Stimulated activated CD4-positive, alpha-beta T cell treated with anti-CD3 and anti-CD28 coated beads, Interleukin-2, amount 100 ng/mL, for 48 hours (primary cell): ENCODE results near the gene MED15.
A peak's percentile ranks its signal among the peaks of the same experiment; 100 is the strongest.

Experiments used
- DNase-seq, 2 donors: peaks; one replicate each; pipeline ENCODE4 v3.0.0-alpha.2; 2020

MED15 gene

DNA sequence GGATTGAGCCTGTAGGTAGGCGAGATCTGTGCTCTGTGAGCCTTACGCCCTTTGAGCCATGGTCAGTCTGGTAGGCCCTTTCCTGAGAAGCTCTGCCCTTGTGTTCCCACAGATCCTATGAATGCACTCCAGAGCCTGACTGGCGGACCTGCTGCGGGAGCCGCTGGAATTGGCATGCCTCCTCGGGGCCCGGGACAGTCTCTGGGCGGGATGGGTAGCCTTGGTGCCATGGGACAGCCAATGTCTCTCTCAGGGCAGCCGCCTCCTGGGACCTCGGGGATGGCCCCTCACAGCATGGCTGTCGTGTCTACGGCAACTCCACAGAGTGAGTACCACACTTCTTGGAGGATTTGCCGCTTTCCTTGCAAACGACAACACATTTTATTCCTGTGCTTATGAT is 47.4 kb downstream of the MED15 start:
- no peak for DNase-seq

DNA sequence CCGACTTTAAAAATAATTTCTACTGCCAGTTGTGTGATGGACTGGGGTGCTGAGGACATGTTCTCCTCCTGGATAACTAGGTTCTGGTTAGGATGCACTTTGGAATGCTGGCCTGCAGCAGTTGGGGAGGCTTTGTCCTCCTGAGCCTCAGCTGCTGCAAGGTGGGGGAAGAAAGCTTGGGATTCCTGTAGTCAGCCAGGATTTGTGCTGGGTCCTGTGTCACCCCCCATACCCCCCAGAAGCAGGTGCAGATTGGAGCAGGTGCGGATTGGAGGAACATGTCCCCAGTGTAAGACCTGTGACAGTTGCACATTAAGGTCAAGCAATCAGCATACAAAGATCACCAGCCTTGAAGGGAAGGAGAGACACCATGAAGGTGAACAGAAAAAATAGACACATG is 51.1 kb downstream of the MED15 start:
- DNase-seq: no peak

DNA sequence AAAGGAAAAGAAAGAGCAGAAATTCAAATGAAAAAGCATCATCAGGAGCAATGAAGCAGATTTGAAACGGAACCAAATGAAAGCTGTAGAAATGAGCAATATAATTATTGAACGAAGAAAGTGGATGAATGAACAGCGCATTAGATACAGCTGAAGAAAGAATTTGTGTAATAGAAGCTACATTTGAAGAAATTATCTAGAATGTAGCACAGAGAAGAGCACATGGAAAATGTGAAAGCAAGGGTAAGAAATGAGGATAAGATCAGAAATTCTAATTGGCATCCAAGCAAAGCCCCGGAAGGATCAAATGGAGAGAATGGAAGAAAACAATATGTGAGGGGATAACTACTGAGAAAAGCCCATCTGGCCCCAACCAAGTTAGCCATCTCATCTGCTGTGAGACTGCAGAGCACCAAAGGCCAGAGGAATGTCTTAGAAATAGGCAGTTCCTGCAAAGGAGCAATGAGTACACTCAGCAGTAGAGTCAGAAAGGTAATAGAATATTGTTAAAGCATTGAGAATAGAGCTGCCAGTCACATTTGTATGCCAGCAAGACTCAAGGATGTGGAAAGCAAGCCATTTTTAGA is 51.9 kb downstream of the MED15 start:
- DNase-seq: no peak

DNA sequence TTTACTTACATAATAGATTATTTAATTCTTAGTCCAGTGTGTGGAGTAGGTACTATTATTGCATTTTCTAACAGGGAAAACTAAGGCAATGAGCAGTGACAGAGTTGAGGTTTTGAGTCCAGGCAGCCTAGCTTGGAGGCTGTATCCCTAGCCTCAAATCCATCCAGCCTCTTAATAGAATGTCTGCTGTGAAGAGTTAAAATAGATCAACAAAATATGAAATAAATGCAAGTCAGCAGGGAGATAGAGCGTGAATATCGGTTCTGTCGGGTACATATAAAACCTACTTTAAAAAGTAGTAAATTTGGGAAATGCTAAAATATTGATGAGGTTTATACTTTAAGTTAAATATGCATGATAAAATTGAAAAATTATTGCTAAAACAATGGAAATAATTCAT is 53.3 kb downstream of the MED15 start:
- no peak for DNase-seq

DNA sequence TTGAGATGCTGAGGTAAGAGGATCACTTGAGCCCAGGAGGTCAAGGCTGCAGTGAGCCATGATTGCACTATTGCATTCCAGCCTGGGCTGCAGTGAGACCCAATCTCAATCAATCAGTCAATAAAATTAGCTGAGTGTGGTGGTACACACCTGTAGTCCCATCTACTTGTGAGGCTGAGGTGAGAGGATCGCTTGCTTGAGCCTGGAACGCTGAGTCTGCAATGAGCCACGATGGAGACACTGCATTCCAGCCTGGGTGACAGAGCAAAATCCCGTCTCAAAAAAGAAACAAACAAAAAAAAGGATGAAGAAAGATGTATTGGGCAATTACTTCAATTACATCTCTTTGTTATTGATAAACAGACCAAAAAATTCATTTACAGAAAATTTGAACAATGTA is 54.5 kb downstream of the MED15 start:
- DNase-seq: no peak

DNA sequence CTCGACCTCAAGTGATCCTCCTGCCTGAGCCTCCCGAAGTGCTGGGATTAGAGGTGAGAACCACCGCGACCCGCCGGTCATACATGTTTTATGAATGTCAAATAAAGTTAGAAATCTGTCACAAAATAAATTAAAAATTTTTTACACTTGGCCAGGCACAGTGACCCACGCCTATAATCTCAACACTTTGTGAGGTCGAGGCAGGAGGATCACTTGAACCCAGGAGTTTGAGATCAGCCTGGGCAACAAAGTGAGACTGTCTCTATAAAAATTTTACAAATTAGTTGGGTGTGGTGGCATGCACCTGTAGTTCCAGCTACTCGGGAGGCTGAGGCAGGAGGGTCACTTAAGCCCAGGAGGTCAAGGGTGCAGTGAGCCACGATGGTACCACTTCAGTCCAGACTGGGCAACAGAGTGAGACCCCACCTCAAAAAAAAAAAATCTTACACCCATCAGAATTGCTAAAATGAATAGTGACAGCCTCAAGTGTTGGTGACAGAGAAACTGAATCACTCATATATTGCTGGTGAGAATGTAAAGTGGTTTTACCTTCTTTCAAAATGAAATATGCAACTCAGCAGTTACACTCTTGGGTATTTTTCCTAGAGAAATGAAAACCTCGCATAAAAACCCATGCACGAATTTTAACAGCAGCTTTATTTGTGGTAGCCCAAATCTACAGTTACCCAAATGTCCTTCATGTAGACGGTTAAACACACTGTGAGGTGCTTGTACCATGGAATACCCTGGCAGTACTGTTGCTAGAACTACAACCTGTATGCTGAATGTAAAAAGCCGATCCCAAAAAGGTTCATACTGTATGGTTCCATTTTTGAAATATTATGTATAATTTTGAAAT is 55.4 kb downstream of the MED15 start:
- DNase-seq: no peak

DNA sequence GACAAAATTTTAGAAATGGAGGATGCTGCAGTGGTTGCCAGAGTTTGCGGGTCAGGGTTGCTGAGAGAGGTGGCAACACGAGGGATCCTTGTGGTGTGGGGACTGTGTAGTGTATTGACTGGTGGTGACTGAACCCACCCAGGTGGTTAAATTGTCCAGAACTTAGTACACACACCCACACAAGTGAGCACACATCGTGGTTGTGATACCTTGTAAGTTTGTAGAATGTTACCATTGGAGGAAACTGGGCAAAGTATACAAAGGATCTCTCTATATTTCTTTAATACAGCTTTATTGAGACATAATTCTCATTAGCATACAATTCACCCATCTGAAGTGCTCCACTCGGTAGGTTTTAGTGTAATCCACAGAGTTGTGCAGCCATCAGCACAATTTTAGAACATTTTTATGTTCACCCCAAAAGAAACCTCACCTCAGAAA is 56.1 kb downstream of the MED15 start:
- DNase-seq: no peak

DNA sequence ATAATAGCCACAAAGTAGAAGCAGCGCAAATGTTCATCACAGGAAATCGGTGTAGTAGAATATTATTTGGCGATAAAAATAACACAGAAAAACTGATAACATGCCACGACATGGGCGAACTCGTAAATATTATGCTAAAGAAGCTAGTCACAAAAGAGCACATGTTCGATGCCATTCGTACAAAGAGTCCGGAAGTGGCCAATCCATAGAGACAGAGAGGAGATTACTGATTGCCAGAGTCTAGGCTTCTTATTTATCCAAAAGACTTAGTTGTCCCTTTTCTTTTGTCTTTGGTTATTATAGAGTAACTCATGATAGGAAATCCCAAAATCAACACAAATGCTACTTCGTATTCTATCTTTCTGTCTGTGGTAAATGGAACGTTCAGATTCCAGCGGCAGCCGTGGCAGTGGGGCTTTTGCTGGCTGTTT is 56.5 kb downstream of the MED15 start:
- no peak for DNase-seq

DNA sequence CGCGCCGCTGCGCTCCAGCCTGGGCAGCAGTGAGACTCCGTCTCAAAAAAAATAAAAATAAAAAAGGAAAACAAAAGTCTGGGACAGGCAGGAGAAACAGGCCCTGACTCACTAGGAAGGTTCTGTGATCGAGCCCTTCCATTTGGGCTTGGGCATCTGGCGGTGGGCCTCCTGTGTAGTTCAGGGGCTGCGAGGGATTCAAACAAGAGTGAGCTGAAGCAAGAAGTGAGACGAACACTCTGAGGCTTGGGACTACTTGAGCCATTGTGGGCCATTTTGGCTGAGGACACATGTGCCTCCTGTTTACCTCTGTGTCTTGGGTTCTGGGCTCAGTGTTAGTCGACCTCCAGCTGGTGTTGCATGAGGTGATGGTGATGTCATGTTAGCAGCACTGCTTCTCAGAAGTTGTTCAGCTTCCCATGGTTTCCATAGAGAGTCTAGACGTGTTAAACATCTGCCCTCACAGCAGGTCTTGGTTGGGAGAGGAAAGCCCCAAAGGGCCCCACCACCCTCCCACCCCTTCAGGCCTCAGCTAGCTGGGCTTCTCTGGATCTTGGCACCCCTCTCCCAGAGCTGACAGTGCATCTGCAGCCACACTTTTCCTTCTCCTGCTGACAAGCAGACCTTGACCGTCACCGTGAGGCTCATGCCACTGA is 57.8 kb downstream of the MED15 start:
- DNase-seq: no peak

DNA sequence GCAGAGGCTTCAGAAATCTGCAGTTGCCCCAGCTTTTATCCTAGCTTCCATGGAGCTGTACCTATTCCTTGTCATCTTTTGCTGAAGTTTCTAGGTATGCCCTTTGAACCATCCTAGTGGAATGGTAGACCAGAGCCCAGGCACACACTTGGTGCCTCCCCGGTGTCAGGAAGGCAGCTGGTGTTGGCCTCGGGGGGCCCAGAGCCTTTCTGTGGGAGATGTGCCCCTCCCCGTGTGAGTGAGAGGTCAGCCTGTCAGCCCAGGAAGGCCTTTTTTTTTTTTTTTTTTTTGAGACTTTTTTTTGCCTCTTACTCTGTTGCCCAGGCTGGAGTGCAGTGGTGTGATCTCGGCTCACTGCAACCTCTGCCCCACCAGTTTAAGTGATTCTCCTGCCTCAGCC is 58.4 kb downstream of the MED15 start:
- DNase-seq: no peak

DNA sequence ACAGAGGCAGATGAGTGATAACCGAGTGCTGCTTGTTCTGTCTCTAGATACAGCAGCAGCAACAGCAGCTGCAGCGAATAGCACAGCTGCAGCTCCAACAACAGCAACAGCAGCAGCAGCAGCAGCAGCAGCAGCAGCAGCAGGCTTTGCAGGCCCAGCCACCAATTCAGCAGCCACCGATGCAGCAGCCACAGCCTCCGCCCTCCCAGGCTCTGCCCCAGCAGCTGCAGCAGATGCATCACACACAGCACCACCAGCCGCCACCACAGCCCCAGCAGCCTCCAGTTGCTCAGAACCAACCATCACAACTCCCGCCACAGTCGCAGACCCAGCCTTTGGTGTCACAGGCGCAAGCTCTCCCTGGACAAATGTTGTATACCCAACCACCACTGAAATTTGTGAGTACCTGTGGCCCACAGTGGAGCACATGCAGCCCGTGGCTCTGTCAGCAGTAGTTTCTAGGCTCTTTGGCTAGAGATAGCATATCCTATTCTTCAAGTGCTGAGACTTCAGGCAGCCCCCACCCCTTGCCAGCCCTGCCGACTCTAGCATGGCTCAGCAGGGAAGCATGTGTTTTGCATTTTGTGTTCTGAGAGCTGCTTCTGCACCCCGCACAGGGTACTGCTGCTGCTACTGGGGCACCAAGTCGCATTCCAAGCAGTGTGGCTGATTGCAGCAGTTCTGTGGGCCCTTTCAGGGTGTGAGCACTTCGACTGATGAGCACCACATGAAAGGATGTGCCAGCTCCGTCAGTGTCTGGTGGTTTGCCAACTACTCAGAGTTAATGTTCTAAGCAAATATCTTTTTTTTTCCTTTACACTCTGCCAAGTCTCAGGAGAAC is 59.2 kb downstream of the MED15 start:
- no peak for DNase-seq

DNA sequence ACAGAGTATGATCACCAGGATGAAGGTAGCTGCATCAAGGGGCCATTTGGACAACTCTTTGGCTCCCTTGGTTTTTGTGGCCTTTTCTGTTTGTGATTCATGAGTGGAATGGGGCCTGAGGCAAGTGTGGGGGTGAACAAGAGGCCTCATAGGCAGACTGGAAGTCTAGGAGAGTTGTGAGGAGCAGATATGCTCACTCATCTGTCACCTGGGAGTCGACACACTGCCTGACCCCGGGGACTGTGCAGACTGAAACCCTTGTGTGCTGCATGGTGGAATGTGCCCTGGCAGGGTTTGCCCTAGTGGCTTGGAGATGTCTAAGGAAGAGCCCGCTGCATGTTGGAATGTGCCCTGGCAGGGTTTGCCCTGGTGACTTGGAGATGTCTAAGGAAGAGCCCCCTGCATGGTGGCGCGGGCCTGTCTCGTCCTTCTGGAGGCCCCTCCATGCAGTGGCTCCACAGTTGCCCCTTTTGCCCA is 60.0 kb downstream of the MED15 start:
- DNase-seq: no peak

DNA sequence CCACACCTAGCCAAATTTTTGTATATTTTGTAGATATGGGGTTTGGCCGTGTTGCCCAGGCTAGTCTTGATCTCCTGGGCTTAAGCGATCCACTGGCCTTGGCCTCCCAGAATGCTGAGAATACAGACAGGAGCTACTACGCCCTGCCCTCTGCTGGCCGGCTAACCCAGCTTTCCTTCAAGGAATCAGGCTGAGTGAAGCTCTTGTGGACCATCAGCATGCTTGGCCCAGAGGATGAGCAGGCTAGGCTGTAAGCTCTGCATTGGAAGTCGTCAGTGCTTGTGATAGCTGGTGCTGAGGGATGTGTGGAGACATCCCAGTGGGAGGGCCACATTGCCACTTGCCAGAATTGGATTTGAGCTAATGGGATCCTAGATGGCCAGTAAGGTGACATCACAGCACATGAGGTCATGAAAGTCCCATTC is 60.6 kb downstream of the MED15 start:
- DNase-seq: no peak

DNA sequence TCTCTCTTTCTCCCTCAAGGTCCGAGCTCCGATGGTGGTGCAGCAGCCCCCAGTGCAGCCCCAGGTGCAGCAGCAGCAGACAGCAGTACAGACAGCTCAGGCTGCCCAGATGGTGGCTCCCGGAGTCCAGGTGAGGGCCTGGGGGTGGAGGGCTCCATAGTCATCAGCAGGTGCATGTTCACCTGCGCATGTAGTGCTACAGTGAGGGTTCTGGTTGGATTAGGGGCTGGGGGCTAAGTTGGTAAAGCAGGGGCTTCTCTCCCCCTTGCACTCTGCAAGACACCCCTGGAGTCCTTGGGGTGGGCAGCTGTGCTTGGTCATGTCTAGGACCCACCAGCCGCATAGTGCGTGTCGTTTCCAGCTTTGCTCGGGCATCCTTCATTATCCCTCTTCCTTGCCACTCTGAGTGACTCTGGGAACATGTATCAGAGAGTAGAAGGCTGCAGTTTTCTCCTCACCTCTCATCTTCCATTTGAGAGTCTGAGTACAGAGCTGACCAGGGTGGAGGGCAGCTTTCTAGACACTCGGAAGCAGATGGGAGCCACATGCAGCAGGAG is 61.2 kb downstream of the MED15 start:
- DNase-seq: no peak

DNA sequence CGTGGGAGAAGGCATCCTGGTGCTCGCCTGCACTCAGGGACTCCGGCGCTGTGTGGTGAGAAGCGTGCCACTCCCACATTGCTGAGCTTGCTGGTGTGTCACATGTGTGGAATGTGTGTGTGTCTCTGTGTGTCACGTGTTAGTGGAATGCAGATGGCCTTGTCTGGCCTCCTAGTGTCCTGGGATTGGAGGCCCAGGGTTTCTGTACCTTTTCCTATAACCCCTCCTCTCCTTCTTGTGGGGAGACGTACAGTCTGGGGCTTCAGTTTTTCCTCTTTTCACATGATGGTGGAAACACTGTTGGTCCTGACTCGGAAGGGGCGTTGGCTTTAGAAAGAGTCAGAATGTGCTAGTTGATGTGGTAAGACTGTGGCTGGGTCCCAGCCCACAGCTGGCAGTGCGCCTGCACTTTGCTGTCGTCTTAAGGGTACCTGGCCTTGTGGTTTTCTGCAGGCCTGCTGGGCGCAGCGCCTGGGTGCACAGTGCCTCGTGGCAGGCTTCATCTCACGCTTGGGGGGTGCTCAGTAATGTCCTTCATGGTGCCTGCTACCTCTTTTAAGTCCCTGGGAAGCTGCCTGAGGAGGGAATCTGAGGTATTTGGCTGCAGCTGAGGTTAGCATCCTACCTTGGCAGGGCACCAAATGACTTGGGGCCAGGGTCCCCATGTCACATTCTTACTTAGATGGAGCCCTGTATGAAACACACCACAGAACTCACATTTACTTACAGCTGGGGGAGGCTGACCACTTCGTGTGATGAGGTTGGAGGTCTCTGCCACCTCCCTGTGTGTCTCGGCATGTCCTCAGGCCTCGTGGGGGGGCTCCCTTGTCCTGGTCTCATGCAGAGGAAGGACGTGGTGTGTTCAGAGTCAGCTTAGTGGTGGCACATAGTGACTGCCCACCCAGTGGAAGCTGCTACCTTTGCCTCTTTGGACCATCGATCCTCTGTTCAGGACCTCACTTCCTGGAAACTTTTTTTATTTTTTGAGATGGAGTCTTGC is 61.9 kb downstream of the MED15 start:
- peak; percentile 36 to 43 for DNase-seq

DNA sequence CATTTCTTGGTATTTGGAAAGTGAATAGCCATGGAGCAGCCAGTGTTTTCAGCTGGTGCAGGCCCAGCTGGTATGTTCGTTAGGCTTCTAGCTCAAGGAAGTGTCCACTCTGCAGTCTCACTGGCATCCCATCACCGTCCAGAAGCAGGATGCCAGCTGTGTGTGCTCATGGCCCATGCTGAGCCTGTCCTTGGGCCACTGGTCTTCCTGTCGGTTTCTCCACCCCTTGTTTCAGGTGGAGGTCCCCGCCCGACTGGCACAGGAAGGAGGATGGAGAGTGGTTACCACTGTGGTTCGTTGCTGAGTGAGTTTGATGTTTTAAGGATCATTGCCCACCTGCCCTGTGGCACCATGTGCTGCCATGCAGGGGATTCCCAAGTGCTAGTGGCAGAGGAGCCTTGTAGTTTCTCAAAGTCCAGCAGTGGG is 63.7 kb downstream of the MED15 start:
- DNase-seq: no peak

DNA sequence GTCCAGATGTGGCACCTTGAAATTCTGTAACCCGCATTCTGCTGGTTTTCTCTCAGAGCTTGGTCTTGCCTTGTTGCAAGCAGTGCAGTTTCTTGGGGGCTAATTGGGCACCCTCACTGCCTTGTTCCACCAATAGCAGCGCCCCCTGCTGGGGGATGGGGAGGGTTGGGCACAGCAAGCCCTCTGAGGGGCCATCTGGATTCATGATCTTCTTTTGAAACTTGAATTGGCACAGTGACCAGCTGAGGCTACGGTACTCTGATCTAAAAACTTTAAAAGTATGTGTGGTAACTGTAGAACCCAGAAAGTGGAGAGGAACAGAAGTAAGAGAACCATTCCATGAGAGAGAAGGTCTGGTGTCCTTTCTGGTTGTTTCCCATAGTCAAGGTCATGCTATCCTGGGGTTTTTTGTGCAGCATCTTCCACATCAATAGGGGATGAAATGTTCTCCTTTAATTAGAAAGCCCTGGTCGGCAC is 64.2 kb downstream of the MED15 start:
- DNase-seq: peak; percentile 61 to 70

DNA sequence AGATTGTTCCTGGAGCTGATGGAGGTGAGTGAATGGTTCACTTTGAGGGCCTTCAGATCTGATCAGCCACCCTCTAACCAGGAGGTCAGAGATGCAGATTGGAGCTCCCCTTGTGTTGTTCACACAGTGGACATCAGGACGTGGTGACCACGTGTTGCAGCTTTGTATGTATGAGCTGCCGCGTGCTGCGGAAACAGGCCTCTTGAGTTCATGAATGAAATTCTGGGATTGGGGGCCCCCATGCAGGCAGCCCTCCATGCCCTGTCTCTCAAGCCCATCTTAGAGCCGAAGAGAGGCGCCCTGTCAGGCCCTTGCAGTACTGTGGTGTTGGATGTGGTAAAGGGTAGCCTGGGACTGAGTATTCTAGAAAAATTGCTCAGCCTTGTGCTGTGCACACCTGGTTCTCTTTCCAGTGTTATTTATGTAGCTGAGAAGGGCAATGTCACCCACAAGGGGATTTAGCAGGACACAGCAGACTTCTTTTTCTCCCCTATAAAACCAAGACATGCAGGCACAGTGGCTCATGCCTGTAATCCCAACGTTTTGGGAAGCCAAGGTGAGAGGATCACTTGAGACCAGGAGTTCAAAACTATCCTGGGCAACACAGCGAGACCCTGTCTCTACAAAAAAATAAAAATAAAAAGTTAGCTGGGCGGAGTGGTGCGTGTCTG is 64.9 kb downstream of the MED15 start:
- no peak for DNase-seq

DNA sequence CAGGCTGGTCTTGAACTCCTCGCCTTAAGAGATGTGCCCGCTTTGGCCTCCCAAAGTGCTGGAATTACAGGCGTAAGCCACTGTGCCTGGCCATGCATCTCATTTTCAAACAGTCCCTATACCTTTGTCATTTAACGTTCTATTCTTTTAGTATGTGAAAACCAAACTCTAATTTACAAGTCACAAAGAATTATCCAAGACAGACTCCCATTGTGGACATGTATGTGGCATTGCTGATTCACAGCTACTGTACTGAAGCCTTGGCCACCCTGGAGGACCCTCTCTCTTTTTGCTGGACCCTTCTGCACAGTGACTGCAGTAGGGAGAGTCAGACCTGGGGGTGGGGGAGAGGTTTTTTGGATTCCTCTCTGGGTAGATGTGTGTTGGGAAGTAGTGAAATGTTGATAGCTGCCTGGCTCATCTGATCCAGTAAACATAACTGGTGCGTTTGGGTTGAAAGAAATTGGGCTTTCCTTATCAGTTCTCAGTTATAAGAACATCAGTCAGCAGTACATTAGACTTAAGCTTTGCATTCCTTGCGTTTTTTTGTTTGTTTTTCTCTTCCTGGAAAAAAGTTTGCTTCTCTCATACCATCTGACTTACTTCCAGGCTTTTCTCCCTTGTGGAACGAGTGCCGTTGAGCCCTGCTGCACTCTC is 65.9 kb downstream of the MED15 start:
- DNase-seq: no peak
